ENCODE measurements around the gene ITSN2.

The ITSN2 gene

GRCh38 chr2:24225499-24226242 is 134.7 kb downstream of the ITSN2 start:
- no peaks in the 10 kb centered on the region for H3K9me3 ChIP-seq (ENCODE audit: control insufficient read depth, low read length)
- H3K27me3 ChIP-seq (ENCODE audit: control insufficient read depth, insufficient read depth, low read length, poor library complexity, severe bottlenecking) = no peaks in the 10 kb centered on the region
- H3K36me3 ChIP-seq (ENCODE audit: control insufficient read depth, insufficient read depth, low read length) = no peaks in the 10 kb centered on the region
- WGBS, 2 experiments = 91 to 94% methylated on average over 9 of the region's 9 CpGs
- H3K27ac ChIP-seq (ENCODE audit: insufficient read depth, low read depth, low read length, poor library complexity, severe bottlenecking) = no peak overlapping the region
- peaks cover 6% of the 10 kb centered on the region for H3K4me1 ChIP-seq (ENCODE audit: control insufficient read depth, insufficient read depth, low read length)
- no peak overlapping the region for H3K4me3 ChIP-seq (ENCODE audit: insufficient read depth, low read depth, low read length)

- Histone ChIP-seq H3K9me3 (ENCODE audit: control insufficient read depth, low read length) (no peaks in the 10 kb centered on the region), H3K27me3 (ENCODE audit: control insufficient read depth, insufficient read depth, low read length, poor library complexity, severe bottlenecking) (no peaks in the 10 kb centered on the region), H3K36me3 (ENCODE audit: control insufficient read depth, insufficient read depth, low read length) (no peaks in the 10 kb centered on the region), H3K4me1 (ENCODE audit: control insufficient read depth, insufficient read depth, low read length) (peaks cover 6% of the 10 kb centered on the region), H3K27ac (ENCODE audit: insufficient read depth, low read depth, low read length, poor library complexity, severe bottlenecking) (no peak overlapping the region), H3K4me3 (ENCODE audit: insufficient read depth, low read depth, low read length) (no peak overlapping the region)
- 74 to 78% methylated on average over 5 to 6 of the region's 6 CpGs for WGBS, 2 experiments
Observed at GRCh38 chr2:24222946-24223345, 137.4 kb downstream of the ITSN2 start.

- Histone ChIP-seq H3K4me1 (ENCODE audit: control insufficient read depth, insufficient read depth, low read length) (peaks cover 6% of the 10 kb centered on the region), H3K27ac (ENCODE audit: insufficient read depth, low read depth, low read length, poor library complexity, severe bottlenecking) (no peak overlapping the region), H3K27me3 (ENCODE audit: control insufficient read depth, insufficient read depth, low read length, poor library complexity, severe bottlenecking) (no peaks in the 10 kb centered on the region), H3K4me3 (ENCODE audit: insufficient read depth, low read depth, low read length) (no peak overlapping the region), H3K9me3 (ENCODE audit: control insufficient read depth, low read length) (no peaks in the 10 kb centered on the region), H3K36me3 (ENCODE audit: control insufficient read depth, insufficient read depth, low read length) (no peaks in the 10 kb centered on the region)
- WGBS, 2 experiments = 94 to 96% methylated on average over 6 of the region's 6 CpGs
Observed at GRCh38 chr2:24221343-24222050, 138.8 kb downstream of the ITSN2 start.

- Histone ChIP-seq H3K36me3 (ENCODE audit: control insufficient read depth, insufficient read depth, low read length) (no peaks in the 10 kb centered on the region), H3K27me3 (ENCODE audit: control insufficient read depth, insufficient read depth, low read length, poor library complexity, severe bottlenecking) (no peaks in the 10 kb centered on the region)
- 91 to 94% methylated on average over 20 of the region's 20 CpGs for WGBS, 2 experiments
Observed at GRCh38 chr2:24220554-24221291, 139.6 kb downstream of the ITSN2 start.

GRCh38 chr2:24214880-24215279 is 145.5 kb downstream of the ITSN2 start:
- H3K4me3 ChIP-seq (ENCODE audit: insufficient read depth, low read depth, low read length) = no peak overlapping the region
- H3K9me3 ChIP-seq (ENCODE audit: control insufficient read depth, low read length) = no peaks in the 10 kb centered on the region
- H3K27ac ChIP-seq (ENCODE audit: insufficient read depth, low read depth, low read length, poor library complexity, severe bottlenecking) = no peak overlapping the region
- H3K4me1 ChIP-seq (ENCODE audit: control insufficient read depth, insufficient read depth, low read length) = no peaks in the 10 kb centered on the region
- 93 to 96% methylated on average over 3 of the region's 3 CpGs for WGBS, 2 experiments
- H3K27me3 ChIP-seq (ENCODE audit: control insufficient read depth, insufficient read depth, low read length, poor library complexity, severe bottlenecking) = no peaks in the 10 kb centered on the region
- no peaks in the 10 kb centered on the region for H3K36me3 ChIP-seq (ENCODE audit: control insufficient read depth, insufficient read depth, low read length)

More at GRCh38 chr2:24220554-24221291, 139.6 kb downstream of the ITSN2 start:
- Histone ChIP-seq H3K27ac (ENCODE audit: insufficient read depth, low read depth, low read length, poor library complexity, severe bottlenecking) (no peak overlapping the region), H3K4me1 (ENCODE audit: control insufficient read depth, insufficient read depth, low read length) (peaks cover 5% of the 10 kb centered on the region), H3K4me3 (ENCODE audit: insufficient read depth, low read depth, low read length) (no peak overlapping the region), H3K9me3 (ENCODE audit: control insufficient read depth, low read length) (no peaks in the 10 kb centered on the region)

- Histone ChIP-seq H3K36me3 (ENCODE audit: control insufficient read depth, insufficient read depth, low read length) (no peaks in the 10 kb centered on the region), H3K9me3 (ENCODE audit: control insufficient read depth, low read length) (no peaks in the 10 kb centered on the region), H3K27me3 (ENCODE audit: control insufficient read depth, insufficient read depth, low read length, poor library complexity, severe bottlenecking) (no peaks in the 10 kb centered on the region), H3K4me3 (ENCODE audit: insufficient read depth, low read depth, low read length) (no peak overlapping the region), H3K4me1 (ENCODE audit: control insufficient read depth, insufficient read depth, low read length) (no peaks in the 10 kb centered on the region), H3K27ac (ENCODE audit: insufficient read depth, low read depth, low read length, poor library complexity, severe bottlenecking) (no peak overlapping the region)
- 81 to 83% methylated on average over 7 of the region's 7 CpGs for WGBS, 2 experiments
Observed at GRCh38 chr2:24211408-24211807, 148.9 kb downstream of the ITSN2 start.

- Histone ChIP-seq H3K4me3 (ENCODE audit: insufficient read depth, low read depth, low read length) (no peak overlapping the region), H3K9me3 (ENCODE audit: control insufficient read depth, low read length) (no peaks in the 10 kb centered on the region), H3K36me3 (ENCODE audit: control insufficient read depth, insufficient read depth, low read length) (no peaks in the 10 kb centered on the region), H3K27ac (ENCODE audit: insufficient read depth, low read depth, low read length, poor library complexity, severe bottlenecking) (no peak overlapping the region), H3K27me3 (ENCODE audit: control insufficient read depth, insufficient read depth, low read length, poor library complexity, severe bottlenecking) (no peaks in the 10 kb centered on the region), H3K4me1 (ENCODE audit: control insufficient read depth, insufficient read depth, low read length) (no peaks in the 10 kb centered on the region)
- WGBS, 2 experiments = 96% methylated on average over 21 of the region's 21 CpGs
Observed at GRCh38 chr2:24210723-24211122, 149.6 kb downstream of the ITSN2 start.

- H3K9me3 ChIP-seq (ENCODE audit: control insufficient read depth, low read length) = no peaks in the 10 kb centered on the region
- no peak overlapping the region for H3K27ac ChIP-seq (ENCODE audit: insufficient read depth, low read depth, low read length, poor library complexity, severe bottlenecking)
- H3K36me3 ChIP-seq (ENCODE audit: control insufficient read depth, insufficient read depth, low read length) = no peaks in the 10 kb centered on the region
- H3K27me3 ChIP-seq (ENCODE audit: control insufficient read depth, insufficient read depth, low read length, poor library complexity, severe bottlenecking) = no peaks in the 10 kb centered on the region
- 86 to 93% methylated on average over 2 of the region's 2 CpGs for WGBS, 2 experiments
- H3K4me1 ChIP-seq (ENCODE audit: control insufficient read depth, insufficient read depth, low read length) = no peaks in the 10 kb centered on the region
- no peak overlapping the region for H3K4me3 ChIP-seq (ENCODE audit: insufficient read depth, low read depth, low read length)
Observed at GRCh38 chr2:24210106-24210455, 150.3 kb downstream of the ITSN2 start.

- H3K27ac ChIP-seq (ENCODE audit: insufficient read depth, low read depth, low read length, poor library complexity, severe bottlenecking) = no peak overlapping the region
- H3K9me3 ChIP-seq (ENCODE audit: control insufficient read depth, low read length) = no peaks in the 10 kb centered on the region
- no peak overlapping the region for H3K4me3 ChIP-seq (ENCODE audit: insufficient read depth, low read depth, low read length)
- H3K27me3 ChIP-seq (ENCODE audit: control insufficient read depth, insufficient read depth, low read length, poor library complexity, severe bottlenecking) = no peaks in the 10 kb centered on the region
- 92 to 94% methylated on average over 17 of the region's 17 CpGs for WGBS, 2 experiments
- H3K36me3 ChIP-seq (ENCODE audit: control insufficient read depth, insufficient read depth, low read length) = no peaks in the 10 kb centered on the region
- no peaks in the 10 kb centered on the region for H3K4me1 ChIP-seq (ENCODE audit: control insufficient read depth, insufficient read depth, low read length)
Observed at GRCh38 chr2:24209389-24210105, 150.8 kb downstream of the ITSN2 start.

- Histone ChIP-seq H3K4me1 (ENCODE audit: control insufficient read depth, insufficient read depth, low read length) (peaks cover 5% of the 10 kb centered on the region), H3K27ac (ENCODE audit: insufficient read depth, low read depth, low read length, poor library complexity, severe bottlenecking) (no peak overlapping the region), H3K9me3 (ENCODE audit: control insufficient read depth, low read length) (no peaks in the 10 kb centered on the region), H3K36me3 (ENCODE audit: control insufficient read depth, insufficient read depth, low read length) (no peaks in the 10 kb centered on the region), H3K27me3 (ENCODE audit: control insufficient read depth, insufficient read depth, low read length, poor library complexity, severe bottlenecking) (no peaks in the 10 kb centered on the region), H3K4me3 (ENCODE audit: insufficient read depth, low read depth, low read length) (no peak overlapping the region)
- 94 to 96% methylated on average over 16 of the region's 16 CpGs for WGBS, 2 experiments
Observed at GRCh38 chr2:24208490-24208889, 151.8 kb downstream of the ITSN2 start.
